Activated T-cell treated with anti-CD3 and anti-CD28 coated beads for 24 hours (primary cell): ENCODE results near the gene AHRR.

ENCODE experiments used
- DNase-seq: peaks from one replicate; pipeline ENCODE4 v3.0.0-alpha.2; 2020; ENCODE audit warnings: low read depth

Gene AHRR

DNA sequence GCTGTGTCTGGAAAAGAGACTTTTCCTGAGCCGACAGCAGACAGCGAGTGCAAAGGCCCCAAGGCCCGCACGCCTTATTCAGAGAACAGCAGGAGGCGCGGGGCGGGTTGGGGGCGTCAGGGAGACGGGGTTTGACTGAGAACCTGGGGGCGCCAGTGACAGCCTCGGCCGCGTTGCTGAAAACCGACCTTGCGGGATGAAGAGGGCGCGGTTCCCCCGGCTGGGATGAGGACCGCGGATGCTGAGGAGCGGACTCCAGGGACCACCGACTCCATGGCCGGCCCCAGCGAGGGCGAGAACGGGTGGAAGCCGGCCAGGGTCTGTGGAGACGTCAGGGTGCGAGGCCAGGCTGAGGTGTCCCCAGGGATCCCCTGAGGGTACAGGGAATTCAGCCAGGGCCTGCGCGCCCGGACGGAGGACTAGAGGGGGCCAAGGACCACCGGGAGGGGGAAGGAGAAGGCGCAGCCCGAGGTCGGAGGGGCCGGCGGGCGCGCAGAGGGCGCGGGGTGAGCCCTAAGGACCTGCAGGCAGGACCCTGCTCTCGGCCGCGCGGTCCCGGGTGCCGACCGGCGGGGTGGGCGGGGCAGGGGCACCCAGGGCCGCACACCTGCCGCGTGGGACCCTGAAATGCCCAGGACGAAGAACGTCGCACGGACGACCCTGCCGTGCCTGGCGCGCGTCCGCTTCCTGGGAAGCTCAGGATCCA is 837 bp upstream of the AHRR start:
- no peak for DNase-seq

DNA sequence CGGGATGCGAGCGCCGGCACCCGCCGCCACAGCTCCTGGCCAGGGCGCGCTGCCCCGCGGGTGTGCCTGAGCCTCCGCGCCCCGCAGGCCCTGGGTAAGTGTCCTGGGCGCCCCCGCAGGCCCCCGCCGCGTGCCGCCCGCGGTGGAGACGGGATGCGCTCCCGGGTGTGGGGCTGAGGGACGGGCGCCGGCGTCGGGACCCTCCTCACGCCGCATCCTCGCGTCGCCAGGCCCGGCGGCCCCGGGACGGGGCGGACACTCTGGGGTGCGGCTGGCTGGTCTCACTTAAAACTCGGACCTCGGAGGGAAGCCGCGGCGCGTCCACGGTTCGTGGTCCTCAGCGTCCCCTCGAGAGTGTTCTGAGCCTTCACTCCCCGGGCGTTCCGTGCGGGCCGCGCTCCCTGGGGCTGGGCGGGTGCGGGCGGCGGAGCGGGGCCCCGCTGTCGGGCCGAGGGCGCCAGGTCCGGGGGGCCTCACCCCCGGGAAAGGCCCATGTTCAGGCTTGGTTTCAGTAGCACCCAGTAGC is 275 bp downstream of the AHRR start:
- DNase-seq: no peak

DNA sequence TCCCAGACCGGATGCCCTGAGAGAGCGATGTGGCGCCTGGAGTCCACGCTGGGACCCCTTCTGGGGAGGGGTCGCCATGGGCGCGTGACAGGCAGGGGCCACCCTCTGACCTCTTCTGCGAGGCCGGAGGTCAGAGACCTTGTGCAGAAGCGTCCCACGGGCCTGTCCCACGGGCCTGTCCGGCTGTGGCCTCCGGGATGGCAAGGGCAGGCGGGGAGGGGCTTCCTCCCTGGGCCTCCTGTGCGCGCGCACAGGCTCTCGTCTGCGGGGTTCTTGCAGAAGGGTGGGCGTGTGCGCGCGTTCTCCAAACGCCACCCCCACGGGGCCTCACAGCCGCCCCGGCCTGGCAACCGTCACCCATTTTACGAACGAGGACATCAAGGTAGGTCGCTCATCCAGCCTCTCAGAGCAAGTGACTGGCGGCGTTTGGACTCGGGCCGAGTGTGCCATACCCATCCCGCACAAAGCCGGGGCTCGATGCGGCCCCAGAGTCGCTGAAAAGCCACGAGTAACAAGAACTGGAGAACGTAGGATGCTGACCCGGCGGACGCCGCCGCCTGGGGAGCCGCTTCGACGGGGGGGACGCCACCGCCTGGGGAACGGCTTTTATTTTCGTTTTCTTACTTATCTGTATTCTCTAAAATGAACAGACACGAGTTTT is 897 bp downstream of the AHRR start:
- DNase-seq: no peak

DNA sequence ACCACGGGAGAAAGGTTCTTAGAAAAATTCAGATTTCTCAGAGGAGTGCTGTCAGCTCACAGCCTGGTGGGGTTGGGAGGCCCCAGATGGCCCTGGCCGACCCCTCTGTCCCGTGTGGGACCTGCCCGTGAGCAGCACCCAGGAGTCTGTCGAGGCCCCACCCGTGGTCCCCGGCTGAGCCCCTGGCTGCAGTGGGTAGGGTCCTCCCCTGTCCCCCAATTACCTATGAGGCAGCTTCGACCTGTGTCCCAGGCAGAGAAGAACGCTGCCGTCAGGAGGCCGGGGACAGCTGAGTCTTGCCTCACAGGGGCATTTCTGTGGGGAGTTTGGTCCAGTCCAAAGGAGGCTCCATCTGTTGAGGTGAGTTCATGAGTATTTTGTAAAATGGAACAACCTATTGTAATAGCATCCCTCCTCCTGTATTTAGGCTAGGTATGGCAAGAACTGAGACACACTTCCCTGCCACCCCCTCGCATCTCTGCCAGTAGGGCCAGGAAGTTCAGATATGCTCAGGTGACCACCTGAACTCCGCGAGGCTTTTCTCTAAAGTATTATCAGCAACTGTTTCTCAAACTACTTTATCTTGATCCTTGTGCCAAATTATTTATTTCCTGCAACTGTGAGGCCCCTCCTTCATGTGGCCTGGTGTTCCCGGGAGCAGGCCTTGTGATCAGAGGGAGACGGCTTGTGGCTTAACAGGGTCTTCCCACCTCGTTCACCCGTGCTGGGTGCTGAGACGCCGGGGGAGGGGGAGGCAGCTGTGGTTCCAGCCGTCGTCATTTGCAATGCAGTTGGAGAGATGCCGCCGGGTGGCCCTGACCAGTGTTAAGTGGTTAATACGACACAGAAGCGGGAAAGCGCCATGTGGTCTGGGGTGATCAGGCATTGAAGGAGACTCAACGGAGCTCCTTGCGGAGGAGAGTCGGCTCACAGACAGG is 1.7 kb downstream of the AHRR start:
- no peak for DNase-seq

DNA sequence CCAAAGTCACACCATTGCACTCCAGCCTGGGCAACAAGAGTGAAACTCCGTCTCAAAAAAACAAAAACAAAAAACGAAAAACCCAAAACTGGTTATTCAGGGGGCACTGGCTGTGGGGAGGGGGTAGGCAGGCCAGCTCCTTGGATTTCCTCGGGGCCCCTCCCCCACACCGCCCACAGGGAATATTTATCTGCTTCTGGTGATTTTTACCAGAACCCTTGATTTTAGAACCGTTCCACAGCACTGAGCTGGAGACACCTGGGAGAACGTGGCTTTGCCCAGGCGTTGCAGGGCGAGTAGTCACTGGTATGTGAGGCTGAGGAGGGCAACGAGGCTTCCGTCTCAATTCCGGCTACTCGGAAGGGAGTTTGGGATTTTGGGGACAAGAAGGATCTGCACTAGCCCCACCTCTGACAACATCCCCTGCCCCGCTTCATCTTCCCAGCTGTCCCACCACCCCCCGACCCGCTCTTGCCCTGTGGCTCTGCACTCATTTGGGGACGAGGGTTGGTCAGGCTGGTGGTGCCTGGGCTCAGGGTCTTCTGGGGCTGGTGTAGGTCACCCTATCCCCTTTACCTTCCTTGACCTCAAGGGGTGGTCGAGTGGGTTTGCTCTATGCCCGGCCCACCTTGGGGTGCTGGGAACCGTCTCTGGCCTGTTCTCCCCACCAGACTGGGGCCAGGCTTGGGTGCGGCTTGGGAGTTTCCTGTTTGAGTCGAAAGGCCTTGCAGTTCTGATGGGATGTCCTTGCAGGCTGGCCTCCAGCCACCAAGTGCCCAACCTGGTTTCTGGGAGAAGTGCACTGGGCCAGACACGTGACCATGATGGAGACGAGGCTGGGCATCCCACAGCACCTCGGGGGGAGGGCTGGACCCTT is 3.5 kb downstream of the AHRR start:
- DNase-seq: no peak

DNA sequence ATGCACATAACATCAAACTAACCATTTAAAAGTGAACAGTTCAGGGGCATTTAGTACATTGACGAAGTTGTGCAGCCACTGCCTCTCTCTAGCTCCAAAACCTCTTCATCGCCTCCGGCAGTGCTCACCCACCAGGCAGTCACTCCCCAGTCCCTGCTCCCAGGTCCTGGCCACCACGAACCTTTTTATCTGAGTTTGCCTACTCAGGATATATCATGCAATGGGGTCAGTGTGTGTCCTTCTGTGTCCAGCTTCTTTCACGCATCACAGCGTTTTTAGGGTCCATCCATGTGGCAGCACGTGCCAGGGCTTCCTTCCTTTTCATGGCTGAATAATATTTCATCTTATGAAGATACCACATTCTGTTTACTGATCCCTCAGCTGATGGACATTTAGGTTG is 4.6 kb downstream of the AHRR start:
- no peak for DNase-seq

DNA sequence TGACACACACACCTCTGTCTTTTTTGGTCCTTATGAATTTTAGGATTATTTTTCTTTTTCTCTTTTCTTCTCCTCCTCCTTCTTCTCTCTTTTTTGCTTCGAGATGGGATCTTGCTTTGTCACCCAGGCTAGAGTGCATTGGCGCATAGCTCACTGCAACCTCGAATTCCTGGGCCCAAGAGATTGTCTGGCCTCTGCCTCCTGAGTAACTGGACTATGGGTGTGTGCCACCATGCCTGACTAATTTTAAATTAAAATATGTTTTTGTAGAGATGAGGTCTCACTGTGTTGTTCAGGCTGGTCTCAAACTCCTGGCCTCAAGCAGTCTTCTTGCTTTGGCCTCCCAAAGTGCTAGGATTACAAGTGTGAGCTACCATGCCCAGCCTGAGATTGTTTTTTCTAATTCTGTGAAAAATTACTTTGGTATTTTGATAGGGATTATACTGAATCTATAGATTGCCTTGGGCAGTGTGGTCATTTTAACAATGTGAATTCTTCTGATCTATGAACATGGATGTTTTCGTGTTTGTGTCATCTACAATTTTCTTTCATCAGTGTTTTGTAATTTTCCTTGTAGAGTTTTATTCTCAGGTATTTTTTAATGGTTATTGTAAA is 7.7 kb downstream of the AHRR start:
- no peak for DNase-seq

DNA sequence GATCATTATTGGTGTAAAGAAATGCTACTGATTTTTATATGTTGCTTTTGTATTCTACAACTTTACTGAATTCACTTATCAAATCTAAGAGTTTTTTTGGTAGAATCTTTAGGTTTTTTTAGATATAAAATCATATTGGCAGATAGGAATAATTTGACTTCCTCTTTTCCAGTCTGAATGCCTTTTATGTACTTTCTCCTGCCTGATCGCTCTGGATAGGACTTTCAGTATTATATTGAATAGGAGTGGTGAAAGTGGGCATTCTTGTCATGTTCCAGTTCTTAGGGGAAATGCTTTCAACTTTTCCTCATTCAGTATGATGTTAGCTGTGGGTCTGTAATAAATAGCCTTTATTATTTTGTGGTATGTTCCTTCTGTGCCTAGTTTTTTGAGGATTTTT is 8.3 kb downstream of the AHRR start:
- no peak for DNase-seq

DNA sequence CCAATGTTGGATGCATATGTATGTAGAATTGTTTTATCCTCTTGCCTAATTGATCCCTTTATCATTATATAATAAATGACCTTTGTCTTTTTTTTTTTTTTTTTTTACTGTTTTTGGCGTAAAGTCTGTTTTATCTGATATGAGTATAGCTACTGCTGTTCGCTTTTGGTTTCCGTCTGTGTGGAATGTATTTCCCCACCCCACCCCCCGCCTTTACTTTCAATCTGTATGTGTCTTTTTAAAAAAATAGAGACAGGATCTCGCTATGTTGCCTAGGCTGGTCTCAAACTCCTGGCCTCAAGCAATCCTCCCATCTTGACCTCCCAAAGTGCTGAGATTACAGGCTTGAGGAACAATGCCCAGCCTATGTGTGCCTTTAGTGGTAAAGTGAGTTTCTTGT is 11.3 kb downstream of the AHRR start:
- no peak for DNase-seq

DNA sequence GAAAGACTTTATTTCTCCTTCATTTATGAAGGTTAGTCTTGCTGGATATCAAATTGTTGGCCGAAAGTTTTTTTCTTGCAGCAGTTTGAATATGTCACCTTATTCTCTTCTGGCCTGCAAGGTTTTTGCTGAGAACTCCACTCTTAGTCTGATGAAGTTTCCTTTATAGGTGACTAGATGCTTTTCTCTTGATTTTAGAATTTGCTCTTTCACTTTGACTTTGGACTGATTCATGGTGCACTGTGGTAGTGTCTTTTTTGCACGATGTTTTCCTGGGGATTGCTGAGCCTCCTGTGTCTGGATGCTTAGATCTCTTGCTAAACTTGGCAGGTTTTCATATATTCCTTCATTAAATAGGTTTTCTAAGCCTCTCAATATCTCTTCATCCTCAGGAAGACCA is 12.4 kb downstream of the AHRR start:
- DNase-seq: no peak

DNA sequence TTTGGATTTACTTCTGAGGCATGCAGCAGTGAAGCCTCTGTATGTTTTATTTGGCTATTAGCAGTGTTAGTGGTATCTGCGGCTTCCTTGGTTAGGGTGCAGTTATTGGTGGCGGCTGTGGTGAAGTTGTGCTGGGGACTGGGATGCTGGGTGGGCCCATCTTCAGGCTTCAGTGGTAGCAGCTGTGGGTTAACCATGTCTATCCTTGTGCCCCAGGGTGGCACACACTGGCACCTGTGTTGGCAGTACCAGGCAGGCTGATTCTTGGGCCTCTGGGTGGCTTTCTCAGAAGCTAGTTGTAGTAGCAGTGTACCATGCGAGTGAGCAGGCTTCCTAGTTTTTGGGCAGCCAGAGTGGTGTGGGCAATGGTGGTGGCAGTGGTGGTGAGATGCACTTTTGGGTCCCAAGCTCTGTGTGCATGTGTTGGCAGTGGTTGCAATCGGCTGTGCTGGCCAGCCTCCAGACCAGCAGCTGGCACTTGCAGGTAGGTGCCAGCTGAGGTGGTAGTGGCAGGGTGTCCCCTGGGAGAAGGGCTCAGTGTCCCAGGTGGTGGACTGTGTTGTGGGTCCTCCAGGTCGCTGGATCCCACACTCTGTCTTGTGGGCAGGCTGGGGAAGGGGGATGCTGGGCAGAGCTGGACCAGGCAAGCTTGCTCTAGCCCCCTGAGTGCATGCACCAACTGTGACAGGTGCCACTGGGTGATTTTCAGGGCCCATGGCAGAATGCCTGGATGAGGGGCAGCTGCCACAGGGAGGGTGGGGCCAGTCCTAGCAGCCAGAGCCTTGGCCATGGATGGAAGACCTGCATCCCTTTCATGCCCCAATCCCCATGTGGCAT is 13.6 kb downstream of the AHRR start:
- DNase-seq: no peak

DNA sequence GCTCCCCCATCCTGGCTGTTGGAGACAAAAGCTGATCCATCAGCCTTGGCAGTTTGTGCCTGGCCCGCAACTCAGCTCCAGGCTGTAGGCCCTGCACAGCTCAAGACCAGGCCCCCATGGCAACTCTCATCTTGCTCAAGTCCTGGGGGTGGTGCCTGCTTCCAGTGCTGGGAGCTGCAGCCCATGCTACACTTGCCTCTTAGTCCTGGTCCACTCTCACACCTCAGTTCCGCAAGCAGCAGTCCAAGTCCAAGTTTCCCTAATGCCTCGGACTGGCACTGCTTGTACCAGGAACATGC is 14.2 kb downstream of the AHRR start:
- no peak for DNase-seq

DNA sequence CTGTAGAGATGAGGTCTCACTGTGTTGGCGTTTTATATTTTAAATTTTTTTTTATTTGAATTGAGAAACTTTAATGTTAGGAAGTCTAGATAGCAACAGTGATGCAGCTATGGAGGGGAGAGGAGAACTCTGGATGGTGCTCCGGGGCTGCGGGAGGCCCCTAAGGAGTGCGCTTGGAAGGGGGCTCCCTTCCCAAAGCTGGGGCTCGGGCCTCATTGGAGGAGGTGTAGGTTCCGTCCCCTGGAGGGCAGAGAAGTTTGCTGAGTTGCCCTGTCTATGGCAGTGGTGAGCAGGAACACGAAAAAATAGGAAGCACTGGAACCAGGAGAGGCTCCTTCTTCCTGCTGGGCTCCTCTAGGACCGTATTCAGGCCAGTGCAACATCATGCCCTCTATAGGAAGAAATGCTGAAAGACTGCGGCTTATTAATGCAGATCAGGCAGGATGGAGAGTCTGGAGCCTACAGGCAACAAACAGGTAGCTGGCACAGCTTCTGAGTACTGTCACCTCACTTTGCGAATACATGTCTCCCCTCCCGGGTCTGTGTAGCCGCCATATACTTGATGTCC is 16.1 kb downstream of the AHRR start:
- no peak for DNase-seq

DNA sequence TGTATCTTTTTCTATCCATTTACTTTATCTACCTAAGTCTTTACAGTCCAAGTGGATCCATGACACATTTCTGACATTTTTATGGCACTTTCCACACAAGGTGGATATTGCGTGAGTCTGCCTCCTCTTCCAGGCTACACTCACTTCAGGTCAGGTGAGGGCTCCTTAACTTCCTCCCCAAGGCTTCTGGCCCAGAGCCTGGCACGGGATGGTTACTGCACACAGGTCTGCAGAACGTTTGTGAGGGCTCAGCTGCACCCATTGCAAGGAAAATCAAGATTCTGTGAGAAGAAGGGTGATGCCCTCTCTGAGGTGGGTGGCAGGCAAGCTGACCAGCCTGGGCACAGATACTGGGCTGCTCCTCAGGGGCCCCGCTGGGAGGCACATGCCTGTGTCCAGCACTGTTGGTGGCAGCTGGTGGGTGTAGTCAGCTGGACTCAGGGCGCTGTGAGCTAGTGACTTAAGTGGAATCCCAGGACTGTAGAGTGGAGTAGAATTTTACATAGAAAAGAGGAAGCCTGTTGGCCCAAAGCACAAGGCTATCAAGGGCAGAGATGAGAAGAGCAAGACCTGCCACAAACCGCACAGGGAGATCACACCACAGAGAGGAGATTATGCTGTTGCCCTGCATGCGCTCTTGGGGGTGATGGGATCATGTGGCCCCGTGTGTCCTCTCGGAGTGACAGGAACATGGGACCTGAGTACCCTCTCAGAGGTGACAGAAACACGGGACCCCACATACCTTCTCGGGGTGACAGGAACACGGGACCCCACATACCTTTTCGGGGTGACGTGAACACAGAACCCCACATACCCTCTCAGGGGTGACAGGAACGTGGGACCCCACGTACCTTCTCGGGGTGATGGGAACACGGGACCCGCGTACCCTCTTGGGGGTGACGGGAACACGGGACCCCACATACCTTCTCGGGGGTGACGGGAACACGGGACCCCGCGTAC is 21.3 kb downstream of the AHRR start:
- DNase-seq: no peak

DNA sequence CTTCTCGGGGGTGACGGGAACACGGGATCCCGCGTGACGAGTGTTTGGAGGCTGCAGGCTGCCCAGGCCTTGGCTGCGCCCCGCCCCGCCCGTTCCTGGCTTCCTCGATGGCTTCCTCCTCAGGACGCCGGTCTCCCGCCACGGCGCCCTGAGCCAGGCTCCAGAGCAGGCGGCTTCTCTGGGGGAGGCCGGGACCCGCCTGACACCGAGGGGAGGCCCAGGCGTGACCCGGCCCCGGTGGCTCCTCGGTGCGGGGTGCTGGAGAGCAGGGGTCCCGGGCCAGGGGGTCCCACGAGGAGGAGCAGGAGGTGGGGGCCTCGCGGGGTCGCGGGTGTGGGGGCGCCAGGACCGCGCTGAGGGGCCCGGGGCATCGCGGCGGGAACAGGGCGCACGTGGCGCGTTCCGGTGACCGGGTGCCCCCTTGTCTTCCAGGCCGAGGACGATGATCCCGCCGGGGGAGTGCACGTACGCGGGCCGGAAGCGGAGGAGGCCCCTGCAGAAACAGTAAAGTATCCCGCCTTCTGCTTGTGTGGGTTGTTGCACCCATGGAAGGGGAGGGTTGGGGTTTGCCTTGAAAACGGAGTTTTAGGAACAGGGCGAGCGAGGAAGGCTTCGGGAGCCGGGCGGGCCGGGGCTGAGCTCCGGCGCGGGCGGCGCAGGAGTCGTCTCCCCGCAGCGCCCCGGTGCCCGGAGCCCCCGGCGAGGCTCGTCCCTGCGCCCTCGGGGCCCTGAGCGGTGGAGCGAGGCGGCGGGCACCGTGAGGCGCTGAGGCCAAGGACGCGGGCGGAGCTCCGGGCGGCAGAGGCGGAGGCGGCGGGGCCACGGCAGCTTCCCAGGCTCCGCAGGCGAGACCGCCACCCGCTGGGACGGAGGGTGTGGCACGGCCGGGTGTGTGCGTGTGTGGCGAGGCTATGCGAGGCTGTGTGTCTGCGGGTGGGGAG is 22.2 kb downstream of the AHRR start:
- DNase-seq: no peak

DNA sequence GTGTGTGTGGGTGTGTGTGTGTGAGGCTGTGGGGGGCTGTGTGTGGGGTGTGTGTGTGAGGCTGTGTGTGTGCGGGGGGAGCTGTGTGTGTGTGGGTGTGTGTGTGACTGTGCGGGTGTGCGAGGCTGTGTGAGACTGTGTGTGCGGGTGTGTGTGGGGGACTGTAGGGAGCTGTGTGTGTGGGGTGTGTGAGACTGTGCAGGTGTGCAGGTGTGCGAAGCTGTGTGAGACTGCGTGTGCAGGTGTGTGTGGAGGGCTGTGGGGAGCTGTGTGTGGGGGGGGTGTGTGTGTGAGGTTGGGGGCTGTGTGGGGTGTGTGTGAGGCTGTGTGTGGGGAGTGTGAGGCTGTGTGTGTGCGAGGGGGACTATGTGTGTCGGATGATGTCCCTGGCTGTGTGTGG is 23.2 kb downstream of the AHRR start:
- DNase-seq: no peak

DNA sequence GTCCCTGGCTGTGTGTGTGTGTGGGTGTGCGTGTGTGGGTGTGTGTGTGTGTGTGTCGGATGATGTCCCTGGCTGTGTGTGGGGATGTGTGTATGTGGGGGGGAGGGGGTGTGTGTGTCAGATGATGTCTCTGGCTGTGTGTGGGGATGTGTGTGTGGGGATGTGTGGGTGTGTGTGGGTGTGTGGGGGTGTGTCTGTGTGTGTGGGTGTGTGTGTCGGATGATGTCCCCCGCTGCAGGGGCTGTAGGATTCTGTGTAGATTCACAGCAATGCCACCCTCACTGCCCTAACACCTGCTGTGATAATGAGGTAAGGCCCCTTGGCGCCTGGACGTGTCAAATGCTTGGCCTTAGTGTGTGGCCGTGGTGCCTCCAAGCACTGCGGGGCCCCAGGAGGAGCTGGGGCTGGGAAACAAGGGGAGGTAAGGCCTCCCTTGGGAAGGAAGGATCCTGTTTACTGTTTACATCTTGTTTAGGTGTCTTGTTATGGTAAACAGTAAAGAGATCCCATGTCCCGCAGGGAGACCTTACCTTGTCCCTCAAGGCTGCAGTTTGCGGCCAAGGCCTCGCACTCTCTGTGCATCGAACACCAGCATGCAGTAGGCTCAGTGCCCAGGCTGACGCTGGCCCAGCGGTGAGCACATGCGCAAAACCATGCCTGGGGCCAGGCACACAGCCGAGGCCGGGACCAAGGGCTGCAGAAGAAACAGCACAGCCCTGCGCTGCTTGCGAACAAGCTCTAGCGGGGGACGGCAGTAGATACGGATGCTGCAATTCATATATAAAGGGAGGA is 24.1 kb downstream of the AHRR start:
- DNase-seq: no peak
